NCI-H1417 treated with DMSO at 0.1 percent for 48 hours (cell line): ENCODE data around the gene GTF2I.
"Not testable (repeated sequence)": the region's sequence is repeated elsewhere in the genome, so short reads cannot be mapped to it uniquely, and the experiment has no call there.

Experiments used
- DNase-seq: peaks from one replicate; lab custom pipeline; 2025; lab: John Stamatoyannopoulos, UW

Gene GTF2I

GRCh38 chr7:74657692-74658177 lies at the start of gene GTF2I:
Gene GTF2I (plus strand): TSS chr7:74657718. CDS start chr7:74689129, 31,411 bp downstream.
- DNase-seq = peak; percentile 72

- no peak for DNase-seq
Measured at GRCh38 chr7:74612015-74612829, 45.3 kb upstream of the GTF2I start.

GRCh38 chr7:74615933-74616780 lies 41.4 kb upstream of the GTF2I start:
- no peak for DNase-seq

- no peak for DNase-seq
Measured at GRCh38 chr7:74617180-74617744, 40.3 kb upstream of the GTF2I start.

- no peak for DNase-seq
Measured at GRCh38 chr7:74619235-74619860, 38.2 kb upstream of the GTF2I start.

GRCh38 chr7:74622228-74622749 lies 35.2 kb upstream of the GTF2I start:
- no peak for DNase-seq

GRCh38 chr7:74623135-74623534 lies 34.4 kb upstream of the GTF2I start:
- DNase-seq = no peak

- DNase-seq = no peak
Measured at GRCh38 chr7:74625446-74625845, 32.1 kb upstream of the GTF2I start.

- no peak for DNase-seq
Measured at GRCh38 chr7:74627661-74628411, 29.7 kb upstream of the GTF2I start.

GRCh38 chr7:74632505-74632904 lies 25.0 kb upstream of the GTF2I start:
- DNase-seq = no peak

GRCh38 chr7:74633451-74633921 lies 24.0 kb upstream of the GTF2I start:
- DNase-seq = no peak

GRCh38 chr7:74637745-74638144 lies 19.8 kb upstream of the GTF2I start:
- no peak for DNase-seq

GRCh38 chr7:74650055-74650454 lies 7.5 kb upstream of the GTF2I start:
- not testable (repeated sequence) for DNase-seq

GRCh38 chr7:74650493-74651132 lies 6.9 kb upstream of the GTF2I start:
- DNase-seq = not testable (repeated sequence)

GRCh38 chr7:74651133-74651504 lies 6.4 kb upstream of the GTF2I start:
- DNase-seq = not testable (repeated sequence)

GRCh38 chr7:74653686-74654181 lies 3.8 kb upstream of the GTF2I start:
- no peak for DNase-seq

GRCh38 chr7:74654811-74655210 lies 2.7 kb upstream of the GTF2I start:
- DNase-seq = no peak

- DNase-seq = no peak
Measured at GRCh38 chr7:74655324-74655723, 2.2 kb upstream of the GTF2I start.

GRCh38 chr7:74655768-74656440 lies 1.6 kb upstream of the GTF2I start:
- DNase-seq = no peak

- peak; percentile 15 for DNase-seq
Measured at GRCh38 chr7:74656441-74656836, 1.1 kb upstream of the GTF2I start.
